Upper lobe of left lung (tissue), 6 donors: ENCODE data around the gene PRM3. TPM values are rescaled to one million over a fixed set of nuclear protein-coding genes. Genes with fewer than 3 reads are reported as not detected.
A peak's percentile ranks its signal among the peaks of the same experiment; 100 is the strongest.

Experiments
- ATAC-seq, 2 donors: fragments of 200-7000 bp; cut with Tn5 transposase; one replicate each; pipeline ENCODE4 v1.9.1; 2022; ENCODE audit warnings: mild to moderate bottlenecking in 2 of 2, moderate library complexity in 2 of 2; ENCODE audit not compliant: low FRiP score in 2 of 2
- DNase-seq, 2 donors: peaks; one replicate each; pipeline ENCODE4 v3.0.0-alpha.2; 2019 to 2020
- H3K27ac ChIP-seq, 4 donors: fragments of 200-600 bp; sonication (generic); one replicate each; pipeline ENCODE4 v1.5.1; 2016 to 2019
- H3K27me3 ChIP-seq, 4 donors: fragments of 200-600 bp; sonication (generic); one replicate each; pipeline ENCODE4 v1.5.1; 2017 to 2019
- H3K36me3 ChIP-seq, 4 donors: fragments of 200-600 bp; sonication (generic); one replicate each; pipeline ENCODE4 v1.5.1; 2016 to 2019
- H3K4me1 ChIP-seq, 4 donors: fragments of 200-600 bp; sonication (generic); one replicate each; pipeline ENCODE4 v1.5.1; 2018 to 2019
- H3K4me3 ChIP-seq, 4 donors: fragments of 200-600 bp; sonication (generic); one replicate each; pipeline ENCODE4 v1.5.1; 2017 to 2019; ENCODE audit warnings: mild to moderate bottlenecking in 2 of 4, moderate library complexity in 1 of 4
- H3K9me3 ChIP-seq, 4 donors: fragments of 200-600 bp; sonication (generic); one replicate each; pipeline ENCODE4 v1.5.1; 2018 to 2019
- CTCF ChIP-seq, 6 experiments: fragments of 450-650 bp in 4 of 6; fragments of 200-600 bp in 2 of 6; sonication (generic) in 2 of 6; IDR thresholded peaks; one replicate each; pipeline ENCODE4 v1.5.1; 2016 to 2019; ENCODE audit warnings: antibody characterized with exemption in 6 of 6
- EP300 ChIP-seq, 4 donors: sonication (generic); formaldehyde crosslinking; IDR thresholded peaks; one replicate each; pipeline ENCODE4 v1.5.1; 2017; ENCODE audit warnings: antibody characterized with exemption in 4 of 4, control low read depth in 2 of 4
- POLR2A ChIP-seq, 4 donors: fragments of 450-650 bp; IDR thresholded peaks; one replicate each; pipeline ENCODE4 v1.5.1; 2016 to 2017; ENCODE audit warnings: antibody characterized with exemption in 4 of 4, mild to moderate bottlenecking in 2 of 4
- POLR2AphosphoS5 ChIP-seq, 2 donors: sonication (generic); formaldehyde crosslinking; IDR thresholded peaks; one replicate each; pipeline ENCODE4 v1.5.1; 2017; ENCODE audit warnings: antibody characterized with exemption in 2 of 2
- WGBS, 2 donors: methylation state at CpG; one replicate each; pipeline ENCODE4 v1.1.5; 2017 to 2018; 5-methylcytosine and 5-hydroxymethylcytosine counted together
- total RNA-seq, 6 donors: library from RNA; depleted of rRNA in 4 of 6; stranded (reverse); fragments of >200 nt in 4 of 6; gene quantifications; one replicate each; pipeline versions ENCODE4 v1.1.0 to v1.2.1, GENCODE V29; 2016 to 2021
- donor health status: DM: no; HTN: no; CAD: no; lungs with moderate emphysema.
- donor health status: DM: no; HTN: yes; CAD: no; lungs with severe emphysema.

Gene PRM3
- total RNA-seq, 6 donors from 2014 or later = not detected

GRCh38 chr16:11253009-11253994 lies 20.1 kb downstream of the PRM3 start:
- Histone ChIP-seq H3K36me3 (peaks cover 0 to 7% (median 0%) of the 10 kb centered on the region in 4 donors), H3K9me3 (no peaks in the 10 kb centered on the region), H3K27ac (peak overlapping the region in 3 of 4 donors; percentile 43 to 100 (median 97)), H3K4me3 (peak overlapping the region in 3 of 4 donors; percentile 73 to 93 (median 92)), H3K27me3 (no peaks in the 10 kb centered on the region), H3K4me1 (peaks cover 30 to 37% (median 33%) of the 10 kb centered on the region in 4 donors)
- DNase-seq (peak in 1 of 2 donors; percentile 31), ATAC-seq (no peak)
- TF ChIP-seq POLR2AphosphoS5 (IDR thresholded peaks at IDR 0.05) = no peak
- TF ChIP-seq CTCF (IDR thresholded peaks at IDR 0.05) = no peak
- no peak for TF ChIP-seq EP300 (IDR thresholded peaks at IDR 0.05)
- TF ChIP-seq POLR2A (IDR thresholded peaks at IDR 0.05) = no peak
- 66 to 82% methylated on average over 4 to 5 of the region's 5 CpGs for WGBS, 2 donors

- TF ChIP-seq POLR2A (IDR thresholded peaks at IDR 0.05) (no peak), EP300 (IDR thresholded peaks at IDR 0.05) (no peak), POLR2AphosphoS5 (IDR thresholded peaks at IDR 0.05) (no peak), CTCF (IDR thresholded peaks at IDR 0.05) (no peak)
- Histone ChIP-seq H3K27ac (peak overlapping the region in 2 of 4 donors; percentile 19 to 97), H3K27me3 (no peaks in the 10 kb centered on the region), H3K36me3 (peaks cover 0 to 7% (median 0%) of the 10 kb centered on the region in 4 donors), H3K4me3 (peak overlapping the region in 3 of 4 donors; percentile 73 to 93 (median 92)), H3K9me3 (no peaks in the 10 kb centered on the region), H3K4me1 (peaks cover 27 to 32% (median 30%) of the 10 kb centered on the region in 4 donors)
- ATAC-seq (no peak), DNase-seq (no peak)
- WGBS, 2 donors = 83 to 93% methylated on average over 8 of the region's 8 CpGs
Measured at GRCh38 chr16:11252482-11252931, 20.9 kb downstream of the PRM3 start.

- peak in 1 of 4 donors; percentile 29 for TF ChIP-seq POLR2A (IDR thresholded peaks at IDR 0.05)
- no peak for TF ChIP-seq EP300 (IDR thresholded peaks at IDR 0.05)
- peak in 1 of 2 donors; percentile 15 for TF ChIP-seq POLR2AphosphoS5 (IDR thresholded peaks at IDR 0.05)
- Histone ChIP-seq H3K36me3 (peaks cover 0 to 7% (median 0%) of the 10 kb centered on the region in 4 donors), H3K27me3 (no peaks in the 10 kb centered on the region), H3K4me1 (peaks cover 20 to 24% (median 22%) of the 10 kb centered on the region in 4 donors), H3K27ac (peak overlapping the region in 2 of 4 donors; percentile 14 to 19), H3K4me3 (peak overlapping the region in 2 of 4 donors; percentile 92 to 93), H3K9me3 (no peaks in the 10 kb centered on the region)
- WGBS, 2 donors = 67 to 80% methylated on average over 18 of the region's 18 CpGs
- ATAC-seq (no peak), DNase-seq (peak; percentile 58 to 83)
Measured at GRCh38 chr16:11251525-11252481, 21.6 kb downstream of the PRM3 start.

- ATAC-seq (no peak), DNase-seq (no peak)
- 94% methylated on average over 10 of the region's 10 CpGs for WGBS, 2 donors
- Histone ChIP-seq H3K4me1 (peaks cover 17 to 23% (median 21%) of the 10 kb centered on the region in 4 donors), H3K4me3 (no peak overlapping the region), H3K9me3 (no peaks in the 10 kb centered on the region), H3K27me3 (no peaks in the 10 kb centered on the region), H3K36me3 (peaks cover 0 to 7% (median 0%) of the 10 kb centered on the region in 4 donors), H3K27ac (peak overlapping the region in 1 of 4 donors; percentile 19)
- TF ChIP-seq POLR2A (IDR thresholded peaks at IDR 0.05) (no peak), CTCF (IDR thresholded peaks at IDR 0.05) (no peak), POLR2AphosphoS5 (IDR thresholded peaks at IDR 0.05) (no peak), EP300 (IDR thresholded peaks at IDR 0.05) (no peak)
Measured at GRCh38 chr16:11250786-11251524, 22.5 kb downstream of the PRM3 start.
